ENCODE measurements around the gene DPPA5. TPM values are rescaled to one million over a fixed set of nuclear protein-coding genes. Genes with fewer than 3 reads are reported as not detected.

Gene DPPA5
- total and polyA plus RNA-seq, 2 donors (not counting 1 experiment from before 2014, with no cell fraction given), result not detected

GRCh38 chr6:73329201-73329600, 24.9 kb downstream of the DPPA5 start:
- no peaks in the 10 kb centered on the region for H3K36me3 ChIP-seq (replicated peaks in 1 of 2; ENCODE audit: control extremely low read depth in 1 of 2, control insufficient read depth in 1 of 2, extremely low read depth in 1 of 2, insufficient read depth in 2 of 2, low read length in 1 of 2)
- Mint-ChIP-seq H3K27me3 (peaks cover 39% of the 10 kb centered on the region), H3K27ac (no peak overlapping the region), H3K4me1 (no peaks in the 10 kb centered on the region), H3K9me3 (ENCODE audit: insufficient read depth) (no peaks in the 10 kb centered on the region), H3K4me3 (no peak overlapping the region)
- intact Hi-C loops (cut with micrococcal nuclease), result loop anchor here (5.0 kb wide), 1 partner anchor 197 kb away; no protein-coding TSS in a partner anchor
- ChIA-PET POLR2A (no interaction called here), CTCF (interaction anchor here (0.8 to 6.0 kb wide), 5 partner anchors 23 to 1929 kb away, joined by 3 to 82 read pairs (median 3); no protein-coding TSS in a partner anchor)
- no peaks in the 10 kb centered on the region for H3K79me2 ChIP-seq (ENCODE audit: control insufficient read depth, insufficient read depth, low read length)
- H2AFZ ChIP-seq (ENCODE audit: insufficient read depth, low read depth, low read length, poor library complexity, severe bottlenecking), result no peak overlapping the region
- H3K9me3 ChIP-seq (ENCODE audit: control extremely low read depth in 1 of 3, control insufficient read depth in 2 of 3, insufficient read depth in 1 of 3, low read length in 2 of 3), result no peaks in the 10 kb centered on the region
- no peak overlapping the region for H3K4me3 ChIP-seq (ENCODE audit: control extremely low read depth in 1 of 5, extremely low read depth in 1 of 5, insufficient read depth in 1 of 5, low read depth in 2 of 5, low read length in 4 of 5)
- peaks cover 0 to 6% (median 0%) of the 10 kb centered on the region in 4 experiments for H3K27me3 ChIP-seq (replicated peaks in 1 of 4; ENCODE audit: control extremely low read depth in 1 of 4, control insufficient read depth in 3 of 4, insufficient read depth in 4 of 4, low read length in 3 of 4)
- H3K9ac ChIP-seq (ENCODE audit: low read length), result no peak overlapping the region
- no peaks in the 10 kb centered on the region for H3K4me1 ChIP-seq (ENCODE audit: control insufficient read depth in 2 of 2, insufficient read depth in 2 of 2, low read length in 2 of 2)
- H4K20me1 ChIP-seq (ENCODE audit: control insufficient read depth, insufficient read depth, low read length, poor library complexity, severe bottlenecking), result no peaks in the 10 kb centered on the region
- no peak overlapping the region for H3K27ac ChIP-seq (ENCODE audit: low read length in 2 of 2)
- ATAC-seq (ENCODE audit: low read depth) (no peak), DNase-seq (no peak)
- 61% methylated on average over 2 of the region's 3 CpGs for WGBS (ENCODE audit: insufficient coverage)
- TF ChIP-seq EZH2 (IDR thresholded peaks at IDR 0.05; ENCODE audit: borderline replicate concordance, insufficient read depth, low read depth, low read length, poor library complexity, severe bottlenecking) (no peak), CTCF (IDR thresholded peaks at IDR 0.05) (no peak)
- no peak overlapping the region for H3K4me2 ChIP-seq (replicated peaks; ENCODE audit: low read depth, low read length, poor library complexity, severe bottlenecking)

GRCh38 chr6:73328790-73329189, 25.3 kb downstream of the DPPA5 start:
- intact Hi-C loops (cut with micrococcal nuclease), result loop anchor here (5.0 kb wide), 1 partner anchor 196 kb away; no protein-coding TSS in a partner anchor
- Histone ChIP-seq H4K20me1 (ENCODE audit: control insufficient read depth, insufficient read depth, low read length, poor library complexity, severe bottlenecking) (no peaks in the 10 kb centered on the region), H3K27ac (ENCODE audit: low read length in 2 of 2) (no peak overlapping the region), H3K4me3 (ENCODE audit: control extremely low read depth in 1 of 5, extremely low read depth in 1 of 5, insufficient read depth in 1 of 5, low read depth in 2 of 5, low read length in 4 of 5) (no peak overlapping the region), H3K27me3 (replicated peaks in 1 of 4; ENCODE audit: control extremely low read depth in 1 of 4, control insufficient read depth in 3 of 4, insufficient read depth in 4 of 4, low read length in 3 of 4) (peaks cover 0 to 6% (median 0%) of the 10 kb centered on the region in 4 experiments), H3K36me3 (replicated peaks in 1 of 2; ENCODE audit: control extremely low read depth in 1 of 2, control insufficient read depth in 1 of 2, extremely low read depth in 1 of 2, insufficient read depth in 2 of 2, low read length in 1 of 2) (no peaks in the 10 kb centered on the region), H2AFZ (ENCODE audit: insufficient read depth, low read depth, low read length, poor library complexity, severe bottlenecking) (no peak overlapping the region), H3K9me3 (ENCODE audit: control extremely low read depth in 1 of 3, control insufficient read depth in 2 of 3, insufficient read depth in 1 of 3, low read length in 2 of 3) (no peaks in the 10 kb centered on the region), H3K79me2 (ENCODE audit: control insufficient read depth, insufficient read depth, low read length) (no peaks in the 10 kb centered on the region), H3K9ac (ENCODE audit: low read length) (no peak overlapping the region), H3K4me2 (replicated peaks; ENCODE audit: low read depth, low read length, poor library complexity, severe bottlenecking) (no peak overlapping the region), H3K4me1 (ENCODE audit: control insufficient read depth in 2 of 2, insufficient read depth in 2 of 2, low read length in 2 of 2) (no peaks in the 10 kb centered on the region)
- H3K27ac Mint-ChIP-seq, result no peak overlapping the region
- H3K4me1 Mint-ChIP-seq, result no peaks in the 10 kb centered on the region
- DNase-seq (no peak), ATAC-seq (ENCODE audit: low read depth) (no peak)
- no peak overlapping the region for H3K4me3 Mint-ChIP-seq
- ChIA-PET CTCF (interaction anchor here (0.7 to 6.0 kb wide), 11 partner anchors 19 to 1929 kb away, joined by 3 to 82 read pairs (median 3); no protein-coding TSS in a partner anchor), POLR2A (interaction anchor here (0.6 kb wide), 1 partner anchor 9 kb away, joined by 6 read pairs; no protein-coding TSS in a partner anchor)
- TF ChIP-seq CTCF (IDR thresholded peaks at IDR 0.05), result no peak
- no peak for TF ChIP-seq EZH2 (IDR thresholded peaks at IDR 0.05; ENCODE audit: borderline replicate concordance, insufficient read depth, low read depth, low read length, poor library complexity, severe bottlenecking)
- no peaks in the 10 kb centered on the region for H3K9me3 Mint-ChIP-seq (ENCODE audit: insufficient read depth)
- H3K27me3 Mint-ChIP-seq, result peaks cover 39% of the 10 kb centered on the region
- no CpG with 5 or more reads among the region's 3 CpGs for WGBS (ENCODE audit: insufficient coverage)

Measured in B cell (primary cell).